ENCODE data around the gene CLSTN3. TPM values are rescaled to one million over a fixed set of nuclear protein-coding genes. Genes with fewer than 3 reads are reported as not detected.

Gene CLSTN3
- total and polyA plus RNA-seq, 2 experiments from 2014 or later = 5.0 to 46.9 TPM

DNA sequence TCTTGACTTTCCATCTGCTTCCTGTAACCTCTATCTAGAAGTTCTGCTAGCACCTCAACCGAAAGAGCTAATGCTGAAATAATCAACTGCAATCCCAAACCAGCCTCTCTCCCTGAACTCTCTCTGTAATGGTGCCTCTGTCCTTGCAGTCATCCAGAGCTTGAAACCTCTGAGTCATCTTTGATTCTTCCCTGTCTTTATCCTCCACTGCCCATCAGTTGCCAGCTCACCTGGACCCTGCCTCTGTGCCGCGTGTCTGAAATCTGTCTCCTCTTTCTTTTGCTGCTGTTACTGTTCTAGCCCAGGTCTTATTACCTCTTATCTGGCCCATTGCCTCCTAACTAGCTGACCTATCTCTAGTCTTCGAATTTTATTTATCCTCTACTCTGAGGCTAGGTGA lies 15.5 kb downstream of the CLSTN3 start (continued):
- TF ChIP-seq, protein P1, sequence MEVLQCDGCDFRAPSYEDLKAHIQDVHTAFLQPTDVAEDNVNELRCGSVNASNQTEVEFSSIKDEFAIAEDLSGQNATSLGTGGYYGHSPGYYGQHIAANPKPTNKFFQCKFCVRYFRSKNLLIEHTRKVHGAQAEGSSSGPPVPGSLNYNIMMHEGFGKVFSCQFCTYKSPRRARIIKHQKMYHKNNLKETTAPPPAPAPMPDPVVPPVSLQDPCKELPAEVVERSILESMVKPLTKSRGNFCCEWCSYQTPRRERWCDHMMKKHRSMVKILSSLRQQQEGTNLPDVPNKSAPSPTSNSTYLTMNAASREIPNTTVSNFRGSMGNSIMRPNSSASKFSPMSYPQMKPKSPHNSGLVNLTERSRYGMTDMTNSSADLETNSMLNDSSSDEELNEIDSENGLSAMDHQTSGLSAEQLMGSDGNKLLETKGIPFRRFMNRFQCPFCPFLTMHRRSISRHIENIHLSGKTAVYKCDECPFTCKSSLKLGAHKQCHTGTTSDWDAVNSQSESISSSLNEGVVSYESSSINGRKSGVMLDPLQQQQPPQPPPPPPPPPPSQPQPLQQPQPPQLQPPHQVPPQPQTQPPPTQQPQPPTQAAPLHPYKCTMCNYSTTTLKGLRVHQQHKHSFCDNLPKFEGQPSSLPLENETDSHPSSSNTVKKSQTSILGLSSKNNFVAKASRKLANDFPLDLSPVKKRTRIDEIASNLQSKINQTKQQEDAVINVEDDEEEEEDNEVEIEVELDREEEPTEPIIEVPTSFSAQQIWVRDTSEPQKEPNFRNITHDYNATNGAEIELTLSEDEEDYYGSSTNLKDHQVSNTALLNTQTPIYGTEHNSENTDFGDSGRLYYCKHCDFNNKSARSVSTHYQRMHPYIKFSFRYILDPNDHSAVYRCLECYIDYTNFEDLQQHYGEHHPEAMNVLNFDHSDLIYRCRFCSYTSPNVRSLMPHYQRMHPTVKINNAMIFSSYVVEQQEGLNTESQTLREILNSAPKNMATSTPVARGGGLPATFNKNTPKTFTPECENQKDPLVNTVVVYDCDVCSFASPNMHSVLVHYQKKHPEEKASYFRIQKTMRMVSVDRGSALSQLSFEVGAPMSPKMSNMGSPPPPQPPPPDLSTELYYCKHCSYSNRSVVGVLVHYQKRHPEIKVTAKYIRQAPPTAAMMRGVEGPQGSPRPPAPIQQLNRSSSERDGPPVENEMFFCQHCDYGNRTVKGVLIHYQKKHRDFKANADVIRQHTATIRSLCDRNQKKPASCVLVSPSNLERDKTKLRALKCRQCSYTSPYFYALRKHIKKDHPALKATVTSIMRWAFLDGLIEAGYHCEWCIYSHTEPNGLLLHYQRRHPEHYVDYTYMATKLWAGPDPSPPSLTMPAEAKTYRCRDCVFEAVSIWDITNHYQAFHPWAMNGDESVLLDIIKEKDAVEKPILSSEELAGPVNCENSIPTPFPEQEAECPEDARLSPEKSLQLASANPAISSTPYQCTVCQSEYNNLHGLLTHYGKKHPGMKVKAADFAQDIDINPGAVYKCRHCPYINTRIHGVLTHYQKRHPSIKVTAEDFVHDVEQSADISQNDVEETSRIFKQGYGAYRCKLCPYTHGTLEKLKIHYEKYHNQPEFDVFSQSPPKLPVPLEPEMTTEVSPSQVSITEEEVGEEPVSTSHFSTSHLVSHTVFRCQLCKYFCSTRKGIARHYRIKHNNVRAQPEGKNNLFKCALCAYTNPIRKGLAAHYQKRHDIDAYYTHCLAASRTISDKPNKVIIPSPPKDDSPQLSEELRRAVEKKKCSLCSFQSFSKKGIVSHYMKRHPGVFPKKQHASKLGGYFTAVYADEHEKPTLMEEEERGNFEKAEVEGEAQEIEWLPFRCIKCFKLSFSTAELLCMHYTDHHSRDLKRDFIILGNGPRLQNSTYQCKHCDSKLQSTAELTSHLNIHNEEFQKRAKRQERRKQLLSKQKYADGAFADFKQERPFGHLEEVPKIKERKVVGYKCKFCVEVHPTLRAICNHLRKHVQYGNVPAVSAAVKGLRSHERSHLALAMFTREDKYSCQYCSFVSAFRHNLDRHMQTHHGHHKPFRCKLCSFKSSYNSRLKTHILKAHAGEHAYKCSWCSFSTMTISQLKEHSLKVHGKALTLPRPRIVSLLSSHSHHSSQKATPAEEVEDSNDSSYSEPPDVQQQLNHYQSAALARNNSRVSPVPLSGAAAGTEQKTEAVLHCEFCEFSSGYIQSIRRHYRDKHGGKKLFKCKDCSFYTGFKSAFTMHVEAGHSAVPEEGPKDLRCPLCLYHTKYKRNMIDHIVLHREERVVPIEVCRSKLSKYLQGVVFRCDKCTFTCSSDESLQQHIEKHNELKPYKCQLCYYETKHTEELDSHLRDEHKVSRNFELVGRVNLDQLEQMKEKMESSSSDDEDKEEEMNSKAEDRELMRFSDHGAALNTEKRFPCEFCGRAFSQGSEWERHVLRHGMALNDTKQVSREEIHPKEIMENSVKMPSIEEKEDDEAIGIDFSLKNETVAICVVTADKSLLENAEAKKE (CRISPR knock-in tag; IDR thresholded peaks at IDR 0.05) = no peak
- no peak for TF ChIP-seq POLR2AphosphoS5 (IDR thresholded peaks at IDR 0.05; ENCODE audit: low read depth)
- TF ChIP-seq ZNF331 (CRISPR knock-in tag; IDR thresholded peaks at IDR 0.05; ENCODE audit: low read depth) = no peak
- no peak for TF ChIP-seq EZH2 (IDR thresholded peaks at IDR 0.05; ENCODE audit: low read depth, unreplicated experiment)

DNA sequence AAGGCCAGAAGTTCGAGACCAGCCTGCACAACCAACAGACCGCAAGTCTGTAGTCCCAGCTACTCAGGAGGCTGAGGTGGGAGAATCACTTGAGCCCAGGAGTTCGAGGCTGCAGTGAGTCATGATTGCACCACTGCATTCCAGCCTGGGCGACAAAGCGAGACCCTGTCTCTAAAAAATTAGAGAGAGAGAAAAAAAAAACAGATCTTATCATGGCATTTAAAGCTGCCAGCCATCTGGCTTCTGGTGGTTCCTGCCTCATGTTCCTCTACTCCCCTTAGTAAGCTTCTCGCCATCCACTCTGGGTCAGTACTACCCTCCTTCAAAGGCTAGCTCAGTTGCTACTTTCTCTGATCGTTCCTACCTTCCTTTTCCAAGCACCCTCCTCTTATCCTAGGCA lies 16.1 kb downstream of the CLSTN3 start:
- Histone ChIP-seq H3K36me3 (ENCODE audit: insufficient read depth) (no peaks in the 10 kb centered on the region; the same call in 1 of the 2 replicates), H4K20me1 (replicated peaks; ENCODE audit: insufficient read depth) (no peaks in the 10 kb centered on the region; the same call in 1 of the 2 replicates), H3K4me1 (ENCODE audit: insufficient read depth) (no peaks in the 10 kb centered on the region), H3F3A (replicated peaks; ENCODE audit: low read depth) (no peaks in the 10 kb centered on the region), H3K9me2 (ENCODE audit: insufficient read depth) (no peaks in the 10 kb centered on the region), H3K4me3 (no peak overlapping the region), H3K4me2 (no peak overlapping the region), H3K27ac (ENCODE audit: low read depth) (no peak overlapping the region), H3K27me3 (ENCODE audit: insufficient read depth) (no peaks in the 10 kb centered on the region), H3K79me2 (replicated peaks; ENCODE audit: insufficient read depth) (no peaks in the 10 kb centered on the region), H2AFZ (no peak overlapping the region)
- TF ChIP-seq, protein P2, sequence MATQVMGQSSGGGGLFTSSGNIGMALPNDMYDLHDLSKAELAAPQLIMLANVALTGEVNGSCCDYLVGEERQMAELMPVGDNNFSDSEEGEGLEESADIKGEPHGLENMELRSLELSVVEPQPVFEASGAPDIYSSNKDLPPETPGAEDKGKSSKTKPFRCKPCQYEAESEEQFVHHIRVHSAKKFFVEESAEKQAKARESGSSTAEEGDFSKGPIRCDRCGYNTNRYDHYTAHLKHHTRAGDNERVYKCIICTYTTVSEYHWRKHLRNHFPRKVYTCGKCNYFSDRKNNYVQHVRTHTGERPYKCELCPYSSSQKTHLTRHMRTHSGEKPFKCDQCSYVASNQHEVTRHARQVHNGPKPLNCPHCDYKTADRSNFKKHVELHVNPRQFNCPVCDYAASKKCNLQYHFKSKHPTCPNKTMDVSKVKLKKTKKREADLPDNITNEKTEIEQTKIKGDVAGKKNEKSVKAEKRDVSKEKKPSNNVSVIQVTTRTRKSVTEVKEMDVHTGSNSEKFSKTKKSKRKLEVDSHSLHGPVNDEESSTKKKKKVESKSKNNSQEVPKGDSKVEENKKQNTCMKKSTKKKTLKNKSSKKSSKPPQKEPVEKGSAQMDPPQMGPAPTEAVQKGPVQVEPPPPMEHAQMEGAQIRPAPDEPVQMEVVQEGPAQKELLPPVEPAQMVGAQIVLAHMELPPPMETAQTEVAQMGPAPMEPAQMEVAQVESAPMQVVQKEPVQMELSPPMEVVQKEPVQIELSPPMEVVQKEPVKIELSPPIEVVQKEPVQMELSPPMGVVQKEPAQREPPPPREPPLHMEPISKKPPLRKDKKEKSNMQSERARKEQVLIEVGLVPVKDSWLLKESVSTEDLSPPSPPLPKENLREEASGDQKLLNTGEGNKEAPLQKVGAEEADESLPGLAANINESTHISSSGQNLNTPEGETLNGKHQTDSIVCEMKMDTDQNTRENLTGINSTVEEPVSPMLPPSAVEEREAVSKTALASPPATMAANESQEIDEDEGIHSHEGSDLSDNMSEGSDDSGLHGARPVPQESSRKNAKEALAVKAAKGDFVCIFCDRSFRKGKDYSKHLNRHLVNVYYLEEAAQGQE (IDR thresholded peaks at IDR 0.05; ENCODE audit: unreplicated experiment) = no peak
- Mint-ChIP-seq H3K36me3 (ENCODE audit: low read depth) (peaks cover 20% of the 10 kb centered on the region), H3K9me3 (no peaks in the 10 kb centered on the region; the same call in 2 of the 3 replicates), H3K4me3 (no peak overlapping the region), H3K4me1 (no peaks in the 10 kb centered on the region), H3K27ac (no peak overlapping the region), H3K27me3 (ENCODE audit: insufficient read depth, low read depth, poor library complexity) (peaks cover 4% of the 10 kb centered on the region)
- ATAC-seq (no peak), DNase-seq (ENCODE audit: low spot score) (no peak)
